Neural progenitor cell (in vitro differentiated cells): ENCODE results near the gene ZNF521.

Experiments
- EZH2phosphoT487 ChIP-seq: fragments of 200-600 bp; sonication (generic); IDR thresholded peaks from 2 replicates; pipeline ENCODE4 v1.6.1; 2017; ENCODE audit warnings: antibody characterized with exemption
- TF ChIP-seq, protein P1 (sequence below): fragments of 200-600 bp; sonication (generic); IDR thresholded peaks from 2 replicates; pipeline ENCODE4 v1.5.1; 2017; ENCODE audit warnings: antibody characterized with exemption, mild to moderate bottlenecking

DNA sequence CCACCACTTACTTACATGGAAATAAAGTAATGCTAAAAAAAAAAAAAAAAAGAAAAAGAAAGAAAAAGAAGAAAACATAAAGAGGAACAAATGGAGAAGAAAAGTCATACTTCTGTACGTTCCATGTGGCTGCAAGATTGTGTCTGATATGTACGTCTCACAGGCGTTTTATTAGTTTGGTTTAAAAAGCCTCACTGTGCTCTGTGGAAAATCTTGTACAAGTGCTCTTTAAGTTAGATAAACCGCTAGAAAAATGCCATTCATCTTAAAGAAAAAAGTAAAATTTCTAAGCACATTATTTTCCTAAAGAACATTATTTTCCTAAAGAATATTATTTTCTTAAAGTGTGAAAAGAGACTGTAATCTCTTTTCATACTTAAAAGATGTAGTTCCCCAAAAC lies 165.1 kb downstream of the ZNF521 start:
- TF ChIP-seq, protein P1, sequence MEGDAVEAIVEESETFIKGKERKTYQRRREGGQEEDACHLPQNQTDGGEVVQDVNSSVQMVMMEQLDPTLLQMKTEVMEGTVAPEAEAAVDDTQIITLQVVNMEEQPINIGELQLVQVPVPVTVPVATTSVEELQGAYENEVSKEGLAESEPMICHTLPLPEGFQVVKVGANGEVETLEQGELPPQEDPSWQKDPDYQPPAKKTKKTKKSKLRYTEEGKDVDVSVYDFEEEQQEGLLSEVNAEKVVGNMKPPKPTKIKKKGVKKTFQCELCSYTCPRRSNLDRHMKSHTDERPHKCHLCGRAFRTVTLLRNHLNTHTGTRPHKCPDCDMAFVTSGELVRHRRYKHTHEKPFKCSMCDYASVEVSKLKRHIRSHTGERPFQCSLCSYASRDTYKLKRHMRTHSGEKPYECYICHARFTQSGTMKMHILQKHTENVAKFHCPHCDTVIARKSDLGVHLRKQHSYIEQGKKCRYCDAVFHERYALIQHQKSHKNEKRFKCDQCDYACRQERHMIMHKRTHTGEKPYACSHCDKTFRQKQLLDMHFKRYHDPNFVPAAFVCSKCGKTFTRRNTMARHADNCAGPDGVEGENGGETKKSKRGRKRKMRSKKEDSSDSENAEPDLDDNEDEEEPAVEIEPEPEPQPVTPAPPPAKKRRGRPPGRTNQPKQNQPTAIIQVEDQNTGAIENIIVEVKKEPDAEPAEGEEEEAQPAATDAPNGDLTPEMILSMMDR, result no peak
- no peak for TF ChIP-seq EZH2phosphoT487
